Neural crest cell (in vitro differentiated cells): ENCODE measurements around the gene ATG9B. TPM values are rescaled to one million over a fixed set of nuclear protein-coding genes. Genes with fewer than 3 reads are reported as not detected.

Experiments used
- DNase-seq: peaks from one replicate; pipeline ENCODE4 v3.0.0; 2021; ENCODE audit warnings: low read depth, mixed read lengths, low spot score
- H3K27ac Mint-ChIP-seq: one replicate; pipeline ENCODE4 v1.8.0; 2021; ENCODE audit warnings: mild to moderate bottlenecking, mixed read lengths; ENCODE audit not compliant: unreplicated experiment
- H3K27me3 Mint-ChIP-seq: 2 replicates; pipeline ENCODE4 v1.8.0; 2021; ENCODE audit warnings: low read depth, mild to moderate bottlenecking, mixed read lengths
- H3K36me3 Mint-ChIP-seq: 2 replicates; pipeline ENCODE4 v1.8.0; 2021; ENCODE audit warnings: low read depth, mild to moderate bottlenecking, mixed read lengths
- H3K4me1 Mint-ChIP-seq: 2 replicates; pipeline ENCODE4 v1.8.0; 2021; ENCODE audit warnings: mixed read lengths
- H3K4me3 Mint-ChIP-seq: one replicate; pipeline ENCODE4 v1.8.0; 2021; ENCODE audit warnings: mild to moderate bottlenecking, mixed read lengths
- H3K9me3 Mint-ChIP-seq: 2 replicates; pipeline ENCODE4 v1.8.0; 2021; ENCODE audit warnings: mixed read lengths
- CTCF ChIP-seq: fragments of 200-600 bp; sonication (generic); conservative IDR thresholded peaks from 2 replicates; pipeline ENCODE4 v1.5.0; 2021; ENCODE audit warnings: antibody characterized with exemption, mild to moderate bottlenecking
- total RNA-seq: library from RNA; stranded (reverse); gene quantifications from 2 replicates; pipeline ENCODE4 v1.2.1, GENCODE V29; 2021

Gene ATG9B
- total RNA-seq, 1 donor from 2014 or later, result 8.0 TPM

GRCh38 chr7:151001546-151001945 lies 22.7 kb downstream of the ATG9B start:
- Mint-ChIP-seq H3K36me3 (no peaks in the 10 kb centered on the region), H3K4me1 (peaks cover 5% of the 10 kb centered on the region), H3K4me3 (no peak overlapping the region), H3K9me3 (no peaks in the 10 kb centered on the region), H3K27ac (no peak overlapping the region), H3K27me3 (no peaks in the 10 kb centered on the region)
- no peak for TF ChIP-seq CTCF
- no peak for DNase-seq

- no peaks in the 10 kb centered on the region for H3K9me3 Mint-ChIP-seq
- H3K36me3 Mint-ChIP-seq, result no peaks in the 10 kb centered on the region
- no peak for DNase-seq
- no peaks in the 10 kb centered on the region for H3K27me3 Mint-ChIP-seq
- H3K27ac Mint-ChIP-seq, result no peak overlapping the region
- H3K4me1 Mint-ChIP-seq, result peaks cover 5% of the 10 kb centered on the region
- no peak for TF ChIP-seq CTCF
- no peak overlapping the region for H3K4me3 Mint-ChIP-seq
These were observed 23.3 kb downstream of the ATG9B start for GRCh38 chr7:151000897-151001495.

GRCh38 chr7:150999497-151000230 lies 24.6 kb downstream of the ATG9B start:
- no peak for DNase-seq
- peaks cover 5% of the 10 kb centered on the region for H3K4me1 Mint-ChIP-seq
- no peak overlapping the region for H3K27ac Mint-ChIP-seq
- no peaks in the 10 kb centered on the region for H3K9me3 Mint-ChIP-seq
- no peak overlapping the region for H3K4me3 Mint-ChIP-seq
- no peaks in the 10 kb centered on the region for H3K36me3 Mint-ChIP-seq
- no peak for TF ChIP-seq CTCF
- H3K27me3 Mint-ChIP-seq, result no peaks in the 10 kb centered on the region

GRCh38 chr7:150999001-150999400 lies 25.3 kb downstream of the ATG9B start:
- H3K9me3 Mint-ChIP-seq, result no peaks in the 10 kb centered on the region
- no peaks in the 10 kb centered on the region for H3K36me3 Mint-ChIP-seq
- no peak for DNase-seq
- no peak overlapping the region for H3K4me3 Mint-ChIP-seq
- TF ChIP-seq CTCF, result no peak
- no peak overlapping the region for H3K27ac Mint-ChIP-seq
- H3K27me3 Mint-ChIP-seq, result no peaks in the 10 kb centered on the region
- peaks cover 8% of the 10 kb centered on the region for H3K4me1 Mint-ChIP-seq

- Mint-ChIP-seq H3K9me3 (no peaks in the 10 kb centered on the region), H3K36me3 (no peaks in the 10 kb centered on the region), H3K4me1 (peaks cover 9% of the 10 kb centered on the region), H3K27me3 (no peaks in the 10 kb centered on the region), H3K4me3 (no peak overlapping the region), H3K27ac (no peak overlapping the region)
- TF ChIP-seq CTCF, result no peak
- no peak for DNase-seq
These were observed 26.0 kb downstream of the ATG9B start for GRCh38 chr7:150998341-150998740.
